H9 (cell line): ENCODE data around the gene IL31RA. TPM values are rescaled to one million over a fixed set of nuclear protein-coding genes. Genes with fewer than 3 reads are reported as not detected.

Source experiments
- DNase-seq: peaks from one replicate; pipeline ENCODE4 v3.0.0-alpha.2; 2017
- H2AFZ ChIP-seq: one replicate; pipeline ENCODE4 v1.6.1; 2013; ENCODE audit warnings: mild to moderate bottlenecking, low read length, control low read depth, moderate library complexity
- H2AK5ac ChIP-seq: 2 replicates; pipeline ENCODE4 v1.6.1; 2013; ENCODE audit warnings: low read length, control low read depth, mixed read lengths; ENCODE audit not compliant: insufficient read length
- H2BK120ac ChIP-seq: one replicate; pipeline ENCODE4 v1.6.1; 2013; ENCODE audit warnings: low read depth, mild to moderate bottlenecking, low read length, control low read depth, inconsistent platforms; ENCODE audit not compliant: poor library complexity, severe bottlenecking
- H2BK12ac ChIP-seq: 2 replicates; pipeline ENCODE4 v1.6.1; 2013; ENCODE audit warnings: low read length, control low read depth, mixed read lengths, low read depth; ENCODE audit not compliant: insufficient read length
- H2BK15ac ChIP-seq: 2 replicates; pipeline ENCODE4 v1.6.1; 2013; ENCODE audit warnings: low read depth, low read length, control low read depth
- H2BK20ac ChIP-seq: one replicate; pipeline ENCODE4 v1.6.1; 2013; ENCODE audit warnings: low read depth, mild to moderate bottlenecking, low read length, control low read depth, inconsistent platforms; ENCODE audit not compliant: poor library complexity, severe bottlenecking
- H2BK5ac ChIP-seq: 2 replicates; pipeline ENCODE4 v1.6.1; 2013; ENCODE audit warnings: low read length, control low read depth, mixed read lengths; ENCODE audit not compliant: insufficient read length
- H3K14ac ChIP-seq: 2 replicates; pipeline ENCODE4 v1.6.1; 2013; ENCODE audit warnings: low read length, control low read depth; ENCODE audit not compliant: insufficient read depth
- H3K18ac ChIP-seq: 2 replicates; pipeline ENCODE4 v1.6.1; 2013; ENCODE audit warnings: low read depth, mild to moderate bottlenecking, mixed read lengths, low read length, control low read depth; ENCODE audit not compliant: insufficient read length
- H3K23ac ChIP-seq: 2 replicates; pipeline ENCODE4 v1.6.1; 2013; ENCODE audit warnings: low read length, control low read depth, mixed read lengths, low read depth; ENCODE audit not compliant: insufficient read length
- H3K23me2 ChIP-seq: 2 replicates; pipeline ENCODE4 v1.6.1; 2013; ENCODE audit warnings: low read depth, mild to moderate bottlenecking, mixed read lengths, low read length, control low read depth; ENCODE audit not compliant: insufficient read length, poor library complexity, severe bottlenecking
- H3K27ac ChIP-seq: 2 replicates; pipeline ENCODE4 v1.5.1; 2013; ENCODE audit warnings: low read length, control low read depth, mixed read lengths, low read depth; ENCODE audit not compliant: insufficient read length
- H3K27me3 ChIP-seq: 2 replicates; pipeline ENCODE4 v1.6.1; 2013; ENCODE audit warnings: low read length, control low read depth, inconsistent platforms; ENCODE audit not compliant: insufficient read depth
- H3K4ac ChIP-seq: 2 replicates; pipeline ENCODE4 v1.6.1; 2013; ENCODE audit warnings: low read depth, mild to moderate bottlenecking, control low read depth, inconsistent platforms, low read length, moderate library complexity
- H3K4me1 ChIP-seq: 2 replicates; pipeline ENCODE4 v1.6.1; 2013; ENCODE audit warnings: low read length, control low read depth, inconsistent platforms; ENCODE audit not compliant: insufficient read depth
- H3K4me2 ChIP-seq: 2 replicates; pipeline ENCODE4 v1.6.1; 2013; ENCODE audit warnings: low read length, control low read depth, mixed read lengths; ENCODE audit not compliant: insufficient read length, insufficient read depth
- H3K56ac ChIP-seq: 2 replicates; pipeline ENCODE4 v1.6.1; 2013; ENCODE audit warnings: low read depth, mild to moderate bottlenecking, mixed read lengths, low read length, control low read depth; ENCODE audit not compliant: insufficient read length
- H3K79me1 ChIP-seq: 2 replicates; pipeline ENCODE4 v1.6.1; 2013; ENCODE audit warnings: low read depth, mild to moderate bottlenecking, moderate library complexity, low read length, control low read depth, inconsistent platforms; ENCODE audit not compliant: insufficient read depth, poor library complexity, severe bottlenecking
- H3K79me2 ChIP-seq: 2 replicates; pipeline ENCODE4 v1.6.1; 2013; ENCODE audit warnings: low read length, control low read depth, inconsistent platforms; ENCODE audit not compliant: insufficient read depth
- H3K9ac ChIP-seq: 2 replicates; pipeline ENCODE4 v1.6.1; 2013; ENCODE audit warnings: low read length, control low read depth, mixed read lengths; ENCODE audit not compliant: insufficient read length; ENCODE audit errors: extremely low read depth
- H3K9me3 ChIP-seq: one replicate; pipeline ENCODE4 v1.6.1; 2013; ENCODE audit warnings: low read depth, low read length, inconsistent platforms; ENCODE audit not compliant: control insufficient read depth
- H3T11ph ChIP-seq: one replicate; pipeline ENCODE4 v1.6.1; 2013; ENCODE audit warnings: mild to moderate bottlenecking, low read length, control low read depth, inconsistent platforms
- H4K20me1 ChIP-seq: one replicate; pipeline ENCODE4 v1.6.1; 2013; ENCODE audit not compliant: control insufficient read depth, insufficient read length, insufficient read depth
- H4K5ac ChIP-seq: 2 replicates; pipeline ENCODE4 v1.6.1; 2013; ENCODE audit warnings: low read depth, mild to moderate bottlenecking, mixed read lengths, low read length, control low read depth; ENCODE audit not compliant: insufficient read length
- H4K8ac ChIP-seq: replicated peaks from 2 replicates; pipeline ENCODE4 v1.6.1; 2013; ENCODE audit warnings: low read length, control low read depth, mixed read lengths, low read depth; ENCODE audit not compliant: insufficient read length
- H4K91ac ChIP-seq: 2 replicates; pipeline ENCODE4 v1.6.1; 2013; ENCODE audit warnings: low read depth, mild to moderate bottlenecking, moderate library complexity, mixed read lengths, low read length, control low read depth; ENCODE audit not compliant: insufficient read length
- H3K27ac Mint-ChIP-seq, 3 experiments: 2 replicates in 2 of 3; 3 replicates in 1 of 3; pipeline ENCODE4 v1.8.0; 2020 to 2021; ENCODE audit warnings: mixed read lengths in 3 of 3, mild to moderate bottlenecking in 1 of 3, moderate library complexity in 1 of 3
- H3K27me3 Mint-ChIP-seq: 2 replicates; pipeline ENCODE4 v1.8.0; 2021; ENCODE audit warnings: low read depth, mild to moderate bottlenecking, moderate library complexity, mixed read lengths
- H3K36me3 Mint-ChIP-seq, 3 experiments: 2 replicates in 2 of 3; 3 replicates in 1 of 3; pipeline ENCODE4 v1.8.0; 2020 to 2021; ENCODE audit warnings: low read depth in 3 of 3, mixed read lengths in 3 of 3; ENCODE audit not compliant: insufficient read depth in 1 of 3
- H3K4me1 Mint-ChIP-seq, 2 experiments: 2 replicates each; pipeline ENCODE4 v1.8.0; 2020; ENCODE audit warnings: mixed read lengths in 2 of 2
- H3K4me3 Mint-ChIP-seq, 2 experiments: 2 replicates in 1 of 2; 3 replicates in 1 of 2; pipeline ENCODE4 v1.8.0; 2020 to 2021; ENCODE audit warnings: mild to moderate bottlenecking in 2 of 2, mixed read lengths in 2 of 2, moderate library complexity in 1 of 2
- H3K9me3 Mint-ChIP-seq, 2 experiments: 2 replicates in 1 of 2; 3 replicates in 1 of 2; pipeline ENCODE4 v1.8.0; 2020; ENCODE audit warnings: mild to moderate bottlenecking in 2 of 2, mixed read lengths in 2 of 2, moderate library complexity in 1 of 2
- total RNA-seq: library from RNA; stranded (reverse); gene quantifications from 2 replicates; pipeline ENCODE4 v1.2.1, GENCODE V29; 2021
- TF ChIP-seq, protein P1 (sequence below): fragments of 200-600 bp; sonication (generic); conservative IDR thresholded peaks from 3 replicates; pipeline ENCODE4 v1.8.0; 2021; ENCODE audit warnings: antibody characterized with exemption, mild to moderate bottlenecking

The IL31RA gene
- total RNA-seq, 1 experiment from 2014 or later: 0.11 TPM

GRCh38 chr5:55816342-55816741 is 34.8 kb upstream of the IL31RA start:
- Mint-ChIP-seq H3K9me3 (no peaks in the 10 kb centered on the region), H3K4me1 (no peaks in the 10 kb centered on the region), H3K27me3 (peaks cover 15% of the 10 kb centered on the region), H3K4me3 (no peak overlapping the region), H3K36me3 (no peaks in the 10 kb centered on the region), H3K27ac (no peak overlapping the region)
- Histone ChIP-seq H4K8ac (no peak overlapping the region), H4K91ac (no peak overlapping the region), H3K56ac (no peak overlapping the region), H3K27ac (no peak overlapping the region), H2BK12ac (no peak overlapping the region), H4K20me1 (no peaks in the 10 kb centered on the region), H3K23ac (no peak overlapping the region), H2BK5ac (no peak overlapping the region), H3K4me1 (no peaks in the 10 kb centered on the region), H3K9ac (no peak overlapping the region), H2BK20ac (no peak overlapping the region), H2BK15ac (no peak overlapping the region), H3K79me1 (no peaks in the 10 kb centered on the region), H2AFZ (no peak overlapping the region), H3K4ac (no peak overlapping the region), H3T11ph (no peak overlapping the region), H3K18ac (no peak overlapping the region), H3K14ac (no peak overlapping the region), H3K4me2 (no peak overlapping the region), H2AK5ac (no peak overlapping the region), H3K9me3 (no peaks in the 10 kb centered on the region), H3K27me3 (no peaks in the 10 kb centered on the region), H2BK120ac (no peak overlapping the region), H3K23me2 (no peaks in the 10 kb centered on the region), H3K79me2 (no peaks in the 10 kb centered on the region), H4K5ac (no peak overlapping the region)
- no peak for DNase-seq
- TF ChIP-seq, protein P1, sequence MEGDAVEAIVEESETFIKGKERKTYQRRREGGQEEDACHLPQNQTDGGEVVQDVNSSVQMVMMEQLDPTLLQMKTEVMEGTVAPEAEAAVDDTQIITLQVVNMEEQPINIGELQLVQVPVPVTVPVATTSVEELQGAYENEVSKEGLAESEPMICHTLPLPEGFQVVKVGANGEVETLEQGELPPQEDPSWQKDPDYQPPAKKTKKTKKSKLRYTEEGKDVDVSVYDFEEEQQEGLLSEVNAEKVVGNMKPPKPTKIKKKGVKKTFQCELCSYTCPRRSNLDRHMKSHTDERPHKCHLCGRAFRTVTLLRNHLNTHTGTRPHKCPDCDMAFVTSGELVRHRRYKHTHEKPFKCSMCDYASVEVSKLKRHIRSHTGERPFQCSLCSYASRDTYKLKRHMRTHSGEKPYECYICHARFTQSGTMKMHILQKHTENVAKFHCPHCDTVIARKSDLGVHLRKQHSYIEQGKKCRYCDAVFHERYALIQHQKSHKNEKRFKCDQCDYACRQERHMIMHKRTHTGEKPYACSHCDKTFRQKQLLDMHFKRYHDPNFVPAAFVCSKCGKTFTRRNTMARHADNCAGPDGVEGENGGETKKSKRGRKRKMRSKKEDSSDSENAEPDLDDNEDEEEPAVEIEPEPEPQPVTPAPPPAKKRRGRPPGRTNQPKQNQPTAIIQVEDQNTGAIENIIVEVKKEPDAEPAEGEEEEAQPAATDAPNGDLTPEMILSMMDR: no peak
